ENCODE measurements around the gene AGPAT2. TPM values are rescaled to one million over a fixed set of nuclear protein-coding genes. Genes with fewer than 3 reads are reported as not detected.

The AGPAT2 gene
- total RNA-seq, 2 donors from 2014 or later = 71.9 to 81.9 TPM

GRCh38 chr9:136685790-136686533 lies 1.3 kb downstream of the AGPAT2 start:
- H3K4me3 ChIP-seq = peak overlapping the region; percentile 80 to 87
- H3K27me3 ChIP-seq = no peaks in the 10 kb centered on the region
- peaks cover 0 to 83% of the 10 kb centered on the region in 2 donors for H3K4me1 ChIP-seq
- peak overlapping the region; percentile 84 to 95 for H3K27ac ChIP-seq
- H3K36me3 ChIP-seq = no peaks in the 10 kb centered on the region
- TF ChIP-seq CTCF (IDR thresholded peaks at IDR 0.05) = no peak
- H3K9me3 ChIP-seq = no peaks in the 10 kb centered on the region
- DNase-seq (ENCODE audit: low spot score) = no peak

GRCh38 chr9:136685216-136685615 lies 2.0 kb downstream of the AGPAT2 start:
- Histone ChIP-seq H3K27ac (peak overlapping the region in 1 of 2 donors; percentile 84), H3K9me3 (no peaks in the 10 kb centered on the region), H3K36me3 (no peaks in the 10 kb centered on the region), H3K4me3 (peak overlapping the region in 1 of 2 donors; percentile 87), H3K27me3 (no peaks in the 10 kb centered on the region), H3K4me1 (peaks cover 0 to 75% of the 10 kb centered on the region in 2 donors)
- TF ChIP-seq CTCF (IDR thresholded peaks at IDR 0.05) = no peak
- DNase-seq (ENCODE audit: low spot score) = no peak

- no peaks in the 10 kb centered on the region for H3K36me3 ChIP-seq
- no peak for DNase-seq (ENCODE audit: low spot score)
- H3K9me3 ChIP-seq = no peaks in the 10 kb centered on the region
- no peak overlapping the region for H3K4me3 ChIP-seq
- peak overlapping the region in 1 of 2 donors; percentile 84 for H3K27ac ChIP-seq
- peaks cover 0 to 75% of the 10 kb centered on the region in 2 donors for H3K4me1 ChIP-seq
- no peak for TF ChIP-seq CTCF (IDR thresholded peaks at IDR 0.05)
- H3K27me3 ChIP-seq = no peaks in the 10 kb centered on the region
Observed at GRCh38 chr9:136684799-136685198, 2.5 kb downstream of the AGPAT2 start.

GRCh38 chr9:136684339-136684738 lies 2.9 kb downstream of the AGPAT2 start:
- Histone ChIP-seq H3K4me3 (no peak overlapping the region), H3K9me3 (no peaks in the 10 kb centered on the region), H3K36me3 (no peaks in the 10 kb centered on the region), H3K27ac (peak overlapping the region in 1 of 2 donors; percentile 84), H3K4me1 (peaks cover 0 to 75% of the 10 kb centered on the region in 2 donors), H3K27me3 (no peaks in the 10 kb centered on the region)
- DNase-seq (ENCODE audit: low spot score) = no peak
- TF ChIP-seq CTCF (IDR thresholded peaks at IDR 0.05) = no peak

GRCh38 chr9:136683755-136684154 lies 3.5 kb downstream of the AGPAT2 start:
- H3K4me1 ChIP-seq = peaks cover 0 to 73% of the 10 kb centered on the region in 2 donors
- H3K4me3 ChIP-seq = no peak overlapping the region
- no peak for DNase-seq (ENCODE audit: low spot score)
- H3K36me3 ChIP-seq = no peaks in the 10 kb centered on the region
- no peaks in the 10 kb centered on the region for H3K9me3 ChIP-seq
- no peak for TF ChIP-seq CTCF (IDR thresholded peaks at IDR 0.05)
- H3K27me3 ChIP-seq = no peaks in the 10 kb centered on the region
- peak overlapping the region in 1 of 2 donors; percentile 84 for H3K27ac ChIP-seq

Data from right atrium auricular region (tissue), 2 donors.